GM10248 (cell line): ENCODE results near the gene CANT1.

Source experiments
- CTCF ChIA-PET: fragments of 300-600 bp; sonication (Branson Sonifier 250); formaldehyde crosslinking; extraction: SDS; loops from one replicate; lab custom pipeline; 2021; ENCODE audit warnings: antibody characterized with exemption; lab: Yijun Ruan, JAX
- POLR2A ChIA-PET: fragments of 350-650 bp; sonication (Branson Sonifier 250); formaldehyde crosslinking; extraction: SDS; loops from one replicate; lab custom pipeline; 2020; ENCODE audit warnings: antibody characterized with exemption; lab: Yijun Ruan, JAX
- DNase-seq: peaks from one replicate; pipeline ENCODE4 v3.0.0; 2012; ENCODE audit errors: extremely low spot score
- TF ChIP-seq, protein P1 (sequence below): IDR thresholded peaks from 2 replicates; pipeline ENCODE4 v1.5.1; 2012; ENCODE audit warnings: mild to moderate bottlenecking, low read depth; ENCODE audit errors: extremely low read depth, missing control alignments, control extremely low read depth

CANT1 gene

DNA sequence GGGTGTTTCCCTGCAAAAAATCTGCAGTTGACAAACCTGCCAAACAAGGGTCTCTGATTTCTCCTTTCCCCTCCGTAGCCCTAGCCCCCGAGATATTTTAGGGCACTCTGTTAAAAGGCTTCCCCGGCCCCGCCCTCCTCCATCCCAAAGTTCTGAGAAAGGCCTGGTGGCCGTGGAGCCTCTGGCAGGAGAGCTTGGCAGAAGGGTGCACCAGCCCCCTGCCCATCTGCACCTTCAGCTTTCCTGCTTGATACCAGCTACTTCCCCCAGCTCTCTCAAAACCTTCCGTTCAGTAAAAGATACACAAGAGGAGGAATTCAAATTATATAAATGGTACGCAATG, 711 bp upstream of the CANT1 start:
- TF ChIP-seq, protein P1, sequence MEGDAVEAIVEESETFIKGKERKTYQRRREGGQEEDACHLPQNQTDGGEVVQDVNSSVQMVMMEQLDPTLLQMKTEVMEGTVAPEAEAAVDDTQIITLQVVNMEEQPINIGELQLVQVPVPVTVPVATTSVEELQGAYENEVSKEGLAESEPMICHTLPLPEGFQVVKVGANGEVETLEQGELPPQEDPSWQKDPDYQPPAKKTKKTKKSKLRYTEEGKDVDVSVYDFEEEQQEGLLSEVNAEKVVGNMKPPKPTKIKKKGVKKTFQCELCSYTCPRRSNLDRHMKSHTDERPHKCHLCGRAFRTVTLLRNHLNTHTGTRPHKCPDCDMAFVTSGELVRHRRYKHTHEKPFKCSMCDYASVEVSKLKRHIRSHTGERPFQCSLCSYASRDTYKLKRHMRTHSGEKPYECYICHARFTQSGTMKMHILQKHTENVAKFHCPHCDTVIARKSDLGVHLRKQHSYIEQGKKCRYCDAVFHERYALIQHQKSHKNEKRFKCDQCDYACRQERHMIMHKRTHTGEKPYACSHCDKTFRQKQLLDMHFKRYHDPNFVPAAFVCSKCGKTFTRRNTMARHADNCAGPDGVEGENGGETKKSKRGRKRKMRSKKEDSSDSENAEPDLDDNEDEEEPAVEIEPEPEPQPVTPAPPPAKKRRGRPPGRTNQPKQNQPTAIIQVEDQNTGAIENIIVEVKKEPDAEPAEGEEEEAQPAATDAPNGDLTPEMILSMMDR = no peak
- no peak for DNase-seq
- CTCF ChIA-PET = interaction anchor here (0.9 to 1.0 kb wide), 2 partner anchors 36 to 39 kb away, joined by 3 read pairs; no protein-coding TSS in a partner anchor
- POLR2A ChIA-PET = interaction anchor here (0.7 kb wide), 1 partner anchor 64 kb away, joined by 3 read pairs; the partner anchor contains the start of gene ENGASE

DNA sequence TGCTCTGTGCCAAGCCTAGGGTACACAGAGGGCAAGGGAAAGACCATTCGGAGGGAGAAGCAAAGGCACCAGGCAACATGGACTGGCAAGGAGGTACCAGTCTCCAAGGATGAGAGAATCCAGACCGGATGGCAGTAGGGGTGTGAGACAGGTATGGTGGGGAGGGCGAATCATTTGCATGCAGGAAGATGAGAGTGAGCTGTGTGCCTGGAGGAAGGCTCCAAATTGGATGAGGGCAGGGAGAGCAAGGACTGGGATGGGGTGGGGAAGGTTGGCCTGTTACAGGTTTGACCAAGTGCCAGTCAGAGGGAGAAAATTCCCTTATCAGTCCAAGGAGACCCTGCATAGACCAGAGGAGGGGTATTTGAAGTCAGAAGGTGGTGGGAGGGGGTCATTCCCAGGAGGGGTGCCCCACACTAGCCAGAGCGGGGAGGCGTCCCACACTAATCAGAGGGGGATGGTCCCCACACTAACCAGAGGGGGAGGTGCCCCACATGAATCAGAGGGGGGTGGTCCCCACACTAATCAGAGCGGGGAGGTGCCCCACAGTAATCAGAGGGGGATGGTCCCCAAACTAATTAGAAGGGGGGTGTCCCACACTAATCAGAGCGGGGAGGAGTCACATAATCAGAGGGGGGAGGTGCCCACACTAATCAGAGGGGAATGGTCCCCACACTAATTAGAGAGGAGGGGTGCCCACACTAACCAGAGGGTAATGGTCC, 737 bp downstream of the CANT1 start:
- CTCF ChIA-PET = interaction anchor here (1.1 kb wide), 1 partner anchor 37 kb away, joined by 5 read pairs; no protein-coding TSS in a partner anchor
- TF ChIP-seq, protein P1 = no peak
- DNase-seq = no peak
- POLR2A ChIA-PET = no interaction called here

GRCh38 chr17:79007504-79008381, 1.8 kb downstream of the CANT1 start:
- DNase-seq = no peak
- CTCF ChIA-PET = interaction anchor here (1.1 kb wide), 1 partner anchor 38 kb away, joined by 5 read pairs; no protein-coding TSS in a partner anchor
- TF ChIP-seq, protein P1 = no peak
- POLR2A ChIA-PET = no interaction called here

DNA sequence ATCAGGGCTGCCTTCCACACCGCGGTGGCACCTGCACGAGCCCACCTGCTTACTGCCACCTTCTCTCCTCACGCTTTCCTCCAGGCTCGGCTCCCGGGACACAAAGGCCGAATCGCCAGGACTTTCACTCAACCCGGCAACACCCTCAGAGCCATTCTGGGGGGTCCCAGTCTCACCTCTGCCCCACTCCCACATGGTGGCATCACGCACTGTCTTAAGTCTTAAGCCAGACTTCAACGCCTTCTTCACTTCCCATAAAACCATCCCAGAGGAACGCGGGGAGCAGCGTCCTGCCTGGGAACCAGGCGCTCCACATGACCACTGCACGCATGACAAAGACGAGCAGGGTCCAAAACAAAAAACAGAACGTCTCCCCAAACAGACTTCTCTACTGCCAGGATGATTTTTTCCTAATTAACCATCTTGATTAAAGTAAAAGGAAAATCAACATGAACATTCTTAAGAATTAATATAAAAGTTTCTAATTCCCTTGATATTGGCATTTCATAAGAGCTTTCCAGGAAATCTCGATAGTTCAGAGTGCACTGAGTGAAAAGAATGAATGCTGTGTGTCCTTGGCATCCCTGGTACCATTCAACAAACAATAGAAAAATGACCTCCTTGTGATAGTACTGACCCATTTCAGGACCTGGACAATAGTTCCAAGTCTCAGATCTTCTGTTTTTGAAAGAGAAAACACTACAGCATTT, 2.6 kb downstream of the CANT1 start:
- CTCF ChIA-PET = no interaction called here
- POLR2A ChIA-PET = no interaction called here
- DNase-seq = no peak
- TF ChIP-seq, protein P1 = no peak

GRCh38 chr17:79006046-79006445, 3.5 kb downstream of the CANT1 start:
- CTCF ChIA-PET = no interaction called here
- TF ChIP-seq, protein P1 = no peak
- DNase-seq = no peak
- POLR2A ChIA-PET = interaction anchor here (0.6 kb wide), 1 partner anchor 157 kb away, joined by 3 read pairs; no protein-coding TSS in a partner anchor
